Chondrocyte (in vitro differentiated cells): ENCODE measurements around the gene SCYL1. TPM values are rescaled to one million over a fixed set of nuclear protein-coding genes. Genes with fewer than 3 reads are reported as not detected.

Source experiments
- DNase-seq: peaks from one replicate; pipeline ENCODE4 v3.0.0; 2021; ENCODE audit warnings: mixed read lengths, low spot score
- H3K27ac Mint-ChIP-seq: one replicate; pipeline ENCODE4 v1.8.0; 2021; ENCODE audit warnings: mild to moderate bottlenecking, moderate library complexity, mixed read lengths; ENCODE audit not compliant: unreplicated experiment
- H3K27me3 Mint-ChIP-seq: 2 replicates; pipeline ENCODE4 v1.8.0; 2021; ENCODE audit warnings: low read depth, mixed read lengths
- H3K36me3 Mint-ChIP-seq: 2 replicates; pipeline ENCODE4 v1.8.0; 2021; ENCODE audit warnings: low read depth, mixed read lengths
- H3K4me1 Mint-ChIP-seq: 2 replicates; pipeline ENCODE4 v1.8.0; 2021; ENCODE audit warnings: low read depth, mild to moderate bottlenecking, mixed read lengths
- H3K4me3 Mint-ChIP-seq: one replicate; pipeline ENCODE4 v1.8.0; 2021; ENCODE audit warnings: mild to moderate bottlenecking, moderate library complexity, mixed read lengths; ENCODE audit not compliant: unreplicated experiment
- H3K9me3 Mint-ChIP-seq: 2 replicates; pipeline ENCODE4 v1.8.0; 2021; ENCODE audit warnings: low read depth, mixed read lengths
- total RNA-seq: library from RNA; stranded (reverse); gene quantifications from 3 replicates; pipeline ENCODE4 v1.2.1, GENCODE V29; 2021
- TF ChIP-seq, protein P1 (sequence below): fragments of 200-600 bp; sonication (generic); IDR thresholded peaks from 2 replicates; pipeline ENCODE4 v1.5.0; 2021; ENCODE audit warnings: antibody characterized with exemption, mild to moderate bottlenecking, moderate library complexity

Gene SCYL1
- total RNA-seq, 1 donor from 2014 or later: 108 TPM

DNA sequence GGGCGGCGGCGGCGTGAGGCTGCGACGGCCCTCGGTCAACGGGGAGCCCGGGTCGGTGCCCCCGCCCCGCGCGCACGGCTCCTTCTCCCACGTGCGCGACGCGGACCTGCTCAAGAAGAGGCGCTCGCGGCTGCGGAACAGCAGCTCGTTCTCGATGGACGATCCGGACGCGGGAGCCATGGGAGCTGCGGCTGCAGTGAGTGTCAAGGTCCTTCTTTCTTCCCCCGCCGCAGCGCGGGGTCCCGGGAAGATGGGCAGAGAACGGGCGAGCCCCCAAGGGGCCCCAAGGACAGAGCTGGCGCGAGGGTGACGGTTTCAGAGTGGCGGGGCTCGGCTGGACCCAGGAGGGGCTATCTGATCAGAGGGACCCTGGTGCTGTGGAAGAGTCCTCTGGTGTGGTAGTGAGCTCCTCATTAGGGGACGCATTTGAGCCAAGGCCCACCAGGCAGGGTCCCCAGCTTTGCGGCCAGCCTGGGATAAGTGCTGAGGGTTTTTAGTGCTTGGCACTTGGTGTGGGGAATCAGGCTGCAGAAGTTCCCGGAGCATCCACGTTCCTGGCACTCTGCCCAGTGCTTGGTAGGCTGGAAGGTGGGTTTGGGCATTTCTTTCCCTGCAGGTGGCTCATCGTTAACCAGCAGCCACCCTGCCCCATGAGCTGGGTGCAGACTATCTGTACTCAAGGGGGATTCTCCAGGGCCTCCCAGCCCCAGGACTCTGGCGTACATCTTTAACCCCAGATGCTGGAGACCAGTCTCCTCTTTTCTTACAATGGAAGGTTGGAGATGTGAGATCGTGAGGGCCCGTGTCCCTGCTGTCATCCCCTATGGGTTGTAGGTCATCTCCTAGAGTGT is 60.7 kb downstream of the SCYL1 start:
- Mint-ChIP-seq H3K4me3 (no peak overlapping the region), H3K27me3 (no peaks in the 10 kb centered on the region), H3K9me3 (no peaks in the 10 kb centered on the region), H3K36me3 (peaks cover 13% of the 10 kb centered on the region), H3K4me1 (peaks cover 29% of the 10 kb centered on the region), H3K27ac (no peak overlapping the region)
- DNase-seq: no peak
- TF ChIP-seq, protein P1, sequence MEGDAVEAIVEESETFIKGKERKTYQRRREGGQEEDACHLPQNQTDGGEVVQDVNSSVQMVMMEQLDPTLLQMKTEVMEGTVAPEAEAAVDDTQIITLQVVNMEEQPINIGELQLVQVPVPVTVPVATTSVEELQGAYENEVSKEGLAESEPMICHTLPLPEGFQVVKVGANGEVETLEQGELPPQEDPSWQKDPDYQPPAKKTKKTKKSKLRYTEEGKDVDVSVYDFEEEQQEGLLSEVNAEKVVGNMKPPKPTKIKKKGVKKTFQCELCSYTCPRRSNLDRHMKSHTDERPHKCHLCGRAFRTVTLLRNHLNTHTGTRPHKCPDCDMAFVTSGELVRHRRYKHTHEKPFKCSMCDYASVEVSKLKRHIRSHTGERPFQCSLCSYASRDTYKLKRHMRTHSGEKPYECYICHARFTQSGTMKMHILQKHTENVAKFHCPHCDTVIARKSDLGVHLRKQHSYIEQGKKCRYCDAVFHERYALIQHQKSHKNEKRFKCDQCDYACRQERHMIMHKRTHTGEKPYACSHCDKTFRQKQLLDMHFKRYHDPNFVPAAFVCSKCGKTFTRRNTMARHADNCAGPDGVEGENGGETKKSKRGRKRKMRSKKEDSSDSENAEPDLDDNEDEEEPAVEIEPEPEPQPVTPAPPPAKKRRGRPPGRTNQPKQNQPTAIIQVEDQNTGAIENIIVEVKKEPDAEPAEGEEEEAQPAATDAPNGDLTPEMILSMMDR: no peak

DNA sequence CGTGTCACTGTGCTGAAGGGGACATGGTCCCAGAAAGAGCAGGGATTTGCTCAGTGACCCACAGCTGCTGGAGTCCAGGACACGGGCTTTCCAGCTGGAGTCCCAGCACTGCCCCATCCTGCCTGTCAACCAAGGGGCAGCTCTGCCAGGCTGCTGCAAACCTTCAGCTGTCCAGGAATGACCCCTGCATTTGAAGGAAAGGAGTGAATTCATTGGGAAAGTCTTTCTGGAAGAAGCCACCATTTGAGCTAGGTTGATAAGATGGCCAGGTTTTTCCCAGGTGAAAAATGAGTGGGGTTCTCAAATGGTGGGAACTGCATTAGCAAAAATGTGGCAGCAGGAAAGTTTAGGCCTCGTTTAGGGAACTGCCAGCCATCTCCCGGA is 61.4 kb downstream of the SCYL1 start:
- Mint-ChIP-seq H3K36me3 (peaks cover 11% of the 10 kb centered on the region), H3K27me3 (no peaks in the 10 kb centered on the region), H3K9me3 (no peaks in the 10 kb centered on the region), H3K4me3 (no peak overlapping the region), H3K4me1 (peaks cover 30% of the 10 kb centered on the region), H3K27ac (no peak overlapping the region)
- no peak for DNase-seq
- TF ChIP-seq, protein P1: no peak

DNA sequence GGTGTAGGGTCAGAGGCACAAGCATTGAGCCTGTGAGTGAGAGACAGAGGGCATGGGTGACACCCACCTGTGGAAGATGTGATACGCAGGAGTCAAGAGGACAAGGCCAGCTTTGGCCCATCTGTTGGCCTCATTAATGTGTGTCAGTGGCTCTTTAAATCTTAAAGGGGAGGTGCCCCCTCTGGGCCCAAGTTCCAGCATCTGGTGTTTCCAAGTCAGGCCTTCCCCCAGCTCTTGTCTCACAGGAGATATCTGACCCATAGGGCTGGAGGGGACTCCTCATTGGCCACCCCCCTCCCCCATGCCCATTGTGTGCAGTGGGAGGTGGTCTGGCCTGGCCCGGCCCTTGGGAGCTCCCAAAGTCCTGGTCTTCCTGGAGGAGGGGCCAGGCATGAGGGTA is 61.8 kb downstream of the SCYL1 start:
- Mint-ChIP-seq H3K4me1 (peaks cover 30% of the 10 kb centered on the region), H3K9me3 (no peaks in the 10 kb centered on the region), H3K36me3 (peaks cover 11% of the 10 kb centered on the region), H3K27ac (no peak overlapping the region), H3K27me3 (no peaks in the 10 kb centered on the region), H3K4me3 (no peak overlapping the region)
- TF ChIP-seq, protein P1: no peak
- DNase-seq: no peak

Other genes with a start within 250 kb of the SCYL1 start
- 7.3 to 12.8 TPM (median 12.6 TPM) in 3 replicates for gene CDC42EP2, start 210.2 kb upstream of the SCYL1 start, total RNA-seq
- 49.7 to 52.3 TPM (median 49.9 TPM) in 3 replicates for gene DPF2, start 191.2 kb upstream of the SCYL1 start, total RNA-seq
- 0.10 to 0.18 TPM in 2 of 3 replicates, not detected in the other for gene TIGD3, start 170.3 kb upstream of the SCYL1 start, total RNA-seq
- gene SLC25A45, start 142.4 kb upstream of the SCYL1 start, total RNA-seq: 11.7 to 14.4 TPM (median 13.1 TPM) in 3 replicates
- gene FRMD8, start 138.4 kb upstream of the SCYL1 start, total RNA-seq: 43.6 to 49.6 TPM (median 45.5 TPM) in 3 replicates
- 333 to 440 TPM (median 377 TPM) in 3 replicates for gene NEAT1, start 102.3 kb upstream of the SCYL1 start, total RNA-seq
- 11,810 to 14,376 TPM (median 12,130 TPM) in 3 replicates for gene MALAT1, start 26.0 kb upstream of the SCYL1 start, total RNA-seq
- gene LTBP3, start 33.3 kb downstream of the SCYL1 start, total RNA-seq: 264 to 272 TPM (median 271 TPM) in 3 replicates
- gene ZNRD2, start 45.4 kb downstream of the SCYL1 start, total RNA-seq: 26.4 to 32.1 TPM (median 28.1 TPM) in 3 replicates
- gene FAM89B, start 47.5 kb downstream of the SCYL1 start, total RNA-seq: 84.8 to 91.9 TPM (median 86.8 TPM) in 3 replicates
- gene EHBP1L1, start 51.0 kb downstream of the SCYL1 start, total RNA-seq: 28.1 to 82.0 TPM (median 81.3 TPM) in 3 replicates
- 0.22 to 0.44 TPM in 2 of 3 replicates, not detected in the other for gene KCNK7, start 70.7 kb downstream of the SCYL1 start, total RNA-seq
- gene MAP3K11, start 89.1 kb downstream of the SCYL1 start, total RNA-seq: 30.2 to 34.6 TPM (median 31.6 TPM) in 3 replicates
- 32.6 to 57.7 TPM (median 36.3 TPM) in 3 replicates for gene PCNX3, start 90.7 kb downstream of the SCYL1 start, total RNA-seq
- 22.7 to 33.3 TPM (median 27.4 TPM) in 3 replicates for gene SIPA1, start 113.0 kb downstream of the SCYL1 start, total RNA-seq
- 65.3 to 73.6 TPM (median 72.7 TPM) in 3 replicates for gene RELA, start 137.8 kb downstream of the SCYL1 start, total RNA-seq
- 39.9 to 53.6 TPM (median 43.2 TPM) in 3 replicates for gene KAT5, start 187.2 kb downstream of the SCYL1 start, total RNA-seq
- 39.3 to 56.9 TPM (median 42.7 TPM) in 3 replicates for gene RNASEH2C, start 195.7 kb downstream of the SCYL1 start, total RNA-seq